NT2/D1 (cell line): Measurements from ENCODE around the gene KYNU.

Experiments used
- DNase-seq: peaks from one replicate; pipeline ENCODE4 v3.0.0-alpha.2; 2011; ENCODE audit warnings: low read depth, low spot score
- H3K27me3 ChIP-seq: 2 replicates; pipeline ENCODE4 v1.6.0; 2011; ENCODE audit warnings: mild to moderate bottlenecking; ENCODE audit not compliant: insufficient read length, insufficient read depth
- H3K36me3 ChIP-seq: 2 replicates; pipeline ENCODE4 v1.6.1; 2011; ENCODE audit warnings: mild to moderate bottlenecking, low read length, mixed read lengths; ENCODE audit not compliant: insufficient read depth, insufficient read length
- H3K4me1 ChIP-seq: 2 replicates; pipeline ENCODE4 v1.5.1; 2011; ENCODE audit not compliant: insufficient read depth, insufficient read length
- H3K4me3 ChIP-seq: 2 replicates; pipeline ENCODE4 v1.5.1; 2011; ENCODE audit warnings: low read depth; ENCODE audit not compliant: insufficient read length
- H3K9ac ChIP-seq: 2 replicates; pipeline ENCODE4 v1.6.0; 2011; ENCODE audit warnings: low read depth; ENCODE audit not compliant: insufficient read length
- H3K9me3 ChIP-seq: 2 replicates; pipeline ENCODE4 v1.5.1; 2011; ENCODE audit warnings: mild to moderate bottlenecking, low read length; ENCODE audit not compliant: insufficient read depth
- SUZ12 ChIP-seq: IDR thresholded peaks from 2 replicates; pipeline ENCODE4 v1.6.1; 2011; ENCODE audit not compliant: insufficient read length, insufficient read depth; ENCODE audit errors: extremely low read depth
- YY1 ChIP-seq: IDR thresholded peaks from 2 replicates; pipeline ENCODE4 v1.6.1; 2011; ENCODE audit not compliant: insufficient read length, insufficient read depth
- ZNF274 ChIP-seq: IDR thresholded peaks from 2 replicates; pipeline ENCODE4 v1.6.1; 2011; ENCODE audit warnings: mild to moderate bottlenecking, low read depth, low read length

The KYNU gene

GRCh38 chr2:142872882-142873724 lies 4.4 kb upstream of the KYNU start:
- Histone ChIP-seq H3K9me3 (peaks cover 7% of the 10 kb centered on the region; the same call in 1 of the 2 replicates), H3K36me3 (no peaks in the 10 kb centered on the region), H3K4me1 (no peaks in the 10 kb centered on the region), H3K9ac (no peak overlapping the region), H3K27me3 (no peaks in the 10 kb centered on the region), H3K4me3 (no peak overlapping the region)
- no peak for TF ChIP-seq ZNF274
- no peak for TF ChIP-seq YY1
- TF ChIP-seq SUZ12: no peak
- DNase-seq: no peak

- 0 out of 2 replicates have a peak, but pooled peaks cover 1% of the 10 kb centered on the region for H3K9me3 ChIP-seq
- H3K4me3 ChIP-seq: no peak overlapping the region
- DNase-seq: no peak
- no peaks in the 10 kb centered on the region for H3K27me3 ChIP-seq
- H3K9ac ChIP-seq: no peak overlapping the region
- TF ChIP-seq YY1 (no peak), SUZ12 (no peak)
- no peaks in the 10 kb centered on the region for H3K4me1 ChIP-seq
- no peaks in the 10 kb centered on the region for H3K36me3 ChIP-seq
These were observed 3.6 kb upstream of the KYNU start for GRCh38 chr2:142873831-142874287.

GRCh38 chr2:142874293-142874814 lies 3.1 kb upstream of the KYNU start:
- no peak for TF ChIP-seq YY1
- TF ChIP-seq SUZ12: no peak
- no peak for TF ChIP-seq ZNF274
- no peaks in the 10 kb centered on the region for H3K4me1 ChIP-seq
- H3K9ac ChIP-seq: no peak overlapping the region
- no peak overlapping the region for H3K4me3 ChIP-seq
- H3K36me3 ChIP-seq: no peaks in the 10 kb centered on the region
- H3K27me3 ChIP-seq: no peaks in the 10 kb centered on the region
- no peak for DNase-seq
- H3K9me3 ChIP-seq: no peaks in the 10 kb centered on the region

GRCh38 chr2:142875010-142875409 lies 2.5 kb upstream of the KYNU start:
- H3K9ac ChIP-seq: no peak overlapping the region
- DNase-seq: no peak
- TF ChIP-seq ZNF274: no peak
- TF ChIP-seq SUZ12: no peak
- no peak for TF ChIP-seq YY1
- no peak overlapping the region for H3K4me3 ChIP-seq
- no peaks in the 10 kb centered on the region for H3K4me1 ChIP-seq
- H3K9me3 ChIP-seq: no peaks in the 10 kb centered on the region
- no peaks in the 10 kb centered on the region for H3K27me3 ChIP-seq
- no peaks in the 10 kb centered on the region for H3K36me3 ChIP-seq

GRCh38 chr2:142875652-142876051 lies 1.8 kb upstream of the KYNU start:
- H3K4me1 ChIP-seq: no peaks in the 10 kb centered on the region
- no peak for DNase-seq
- no peaks in the 10 kb centered on the region for H3K36me3 ChIP-seq
- no peak overlapping the region for H3K9ac ChIP-seq
- TF ChIP-seq SUZ12 (no peak), ZNF274 (no peak), YY1 (no peak)
- H3K27me3 ChIP-seq: no peaks in the 10 kb centered on the region
- H3K9me3 ChIP-seq: no peaks in the 10 kb centered on the region
- H3K4me3 ChIP-seq: no peak overlapping the region

- H3K27me3 ChIP-seq: no peaks in the 10 kb centered on the region
- no peak for TF ChIP-seq YY1
- no peak for TF ChIP-seq SUZ12
- TF ChIP-seq ZNF274: no peak
- H3K4me3 ChIP-seq: no peak overlapping the region
- no peak overlapping the region for H3K9ac ChIP-seq
- no peaks in the 10 kb centered on the region for H3K9me3 ChIP-seq
- no peaks in the 10 kb centered on the region for H3K36me3 ChIP-seq
- DNase-seq: no peak
- no peaks in the 10 kb centered on the region for H3K4me1 ChIP-seq
These were observed 1.0 kb upstream of the KYNU start for GRCh38 chr2:142876423-142876822.

- Histone ChIP-seq H3K9ac (no peak overlapping the region), H3K27me3 (no peaks in the 10 kb centered on the region), H3K4me3 (no peak overlapping the region), H3K36me3 (no peaks in the 10 kb centered on the region), H3K4me1 (no peaks in the 10 kb centered on the region), H3K9me3 (no peaks in the 10 kb centered on the region)
- no peak for DNase-seq
- no peak for TF ChIP-seq YY1
- TF ChIP-seq SUZ12: no peak
- no peak for TF ChIP-seq ZNF274
These were observed 691 bp downstream of the KYNU start for GRCh38 chr2:142878031-142878678.
